Neural cell (in vitro differentiated cells): ENCODE measurements around the gene LIF. TPM values are rescaled to one million over a fixed set of nuclear protein-coding genes. Genes with fewer than 3 reads are reported as not detected.

Experiments
- H2AFZ ChIP-seq: fragments of 200-600, 300-800 bp; sonication (generic), shearing (Covaris generic); 2 replicates; pipeline ENCODE4 v1.6.0; 2014; ENCODE audit warnings: low read depth, mild to moderate bottlenecking, antibody characterized with exemption, low read length, moderate library complexity
- H3F3A ChIP-seq: fragments of 200-600 bp; shearing (Covaris generic); 2 replicates; pipeline ENCODE4 v1.6.1; 2016; ENCODE audit warnings: mild to moderate bottlenecking, moderate library complexity, mixed read lengths, antibody characterized with exemption, low read length; ENCODE audit not compliant: insufficient read depth, poor library complexity, severe bottlenecking
- H3K27ac ChIP-seq: fragments of 200-600, 300-800 bp; sonication (generic), shearing (Covaris generic); 2 replicates; pipeline ENCODE4 v1.5.1; 2014; ENCODE audit warnings: mild to moderate bottlenecking, low read length, moderate library complexity
- H3K27me3 ChIP-seq: fragments of 300-800, 200-600 bp; sonication (generic), shearing (Covaris generic); 2 replicates; pipeline ENCODE4 v1.6.0; 2014; ENCODE audit warnings: mild to moderate bottlenecking, low read depth, low read length, moderate library complexity; ENCODE audit not compliant: insufficient read depth
- H3K36me3 ChIP-seq: fragments of 300-800, 200-600 bp; sonication (generic), shearing (Covaris generic); 2 replicates; pipeline ENCODE4 v1.5.1; 2014; ENCODE audit warnings: mild to moderate bottlenecking, antibody characterized with exemption, low read length, moderate library complexity; ENCODE audit not compliant: insufficient read depth
- H3K4me2 ChIP-seq: fragments of 300-800, 200-600 bp; sonication (generic), shearing (Covaris generic); 2 replicates; pipeline ENCODE4 v1.6.0; 2014; ENCODE audit warnings: mild to moderate bottlenecking, low read length
- H3K4me3 ChIP-seq: fragments of 300-800, 200-600 bp; sonication (generic), shearing (Covaris generic); 2 replicates; pipeline ENCODE4 v1.5.1; 2014; ENCODE audit warnings: mild to moderate bottlenecking, low read length, moderate library complexity
- H3K79me2 ChIP-seq: fragments of 200-600 bp; shearing (Covaris generic); replicated peaks from 2 replicates; pipeline ENCODE4 v1.6.0; 2014; ENCODE audit warnings: mild to moderate bottlenecking, low read length, moderate library complexity; ENCODE audit not compliant: insufficient read depth
- H3K9ac ChIP-seq: fragments of 300-800, 200-600 bp; sonication (generic), shearing (Covaris generic); 2 replicates; pipeline ENCODE4 v1.6.1; 2016; ENCODE audit warnings: mild to moderate bottlenecking, low read length, mixed read lengths
- H3K9me2 ChIP-seq: fragments of 200-600 bp; shearing (Covaris generic); 2 replicates; pipeline ENCODE4 v1.6.1; 2016; ENCODE audit warnings: mild to moderate bottlenecking, low read length, mixed read lengths; ENCODE audit not compliant: insufficient read depth
- H3K9me3 ChIP-seq: fragments of 200-600, 300-800 bp; sonication (generic), shearing (Covaris generic); 2 replicates; pipeline ENCODE4 v1.6.1; 2016; ENCODE audit warnings: mild to moderate bottlenecking, mixed run types, low read length, moderate library complexity, mixed read lengths
- H4K20me1 ChIP-seq: fragments of 200-600 bp; shearing (Covaris generic); 2 replicates; pipeline ENCODE4 v1.6.1; 2016; ENCODE audit warnings: mild to moderate bottlenecking, mixed run types; ENCODE audit not compliant: insufficient read depth
- EP300 ChIP-seq: fragments of 450-650 bp; conservative IDR thresholded peaks from 2 replicates; pipeline ENCODE4 v1.6.1; 2014; ENCODE audit warnings: antibody characterized with exemption, mild to moderate bottlenecking, moderate library complexity; ENCODE audit not compliant: poor library complexity, severe bottlenecking
- EZH2 ChIP-seq: fragments of 200-600, 300-800 bp; shearing (Covaris generic), sonication (generic); IDR thresholded peaks from 2 replicates; pipeline ENCODE4 v1.6.1; 2014; ENCODE audit warnings: antibody characterized with exemption, low read length, borderline replicate concordance, mild to moderate bottlenecking; ENCODE audit not compliant: insufficient read depth, poor library complexity, severe bottlenecking
- MXI1 ChIP-seq: fragments of 450-650 bp; conservative IDR thresholded peaks from 2 replicates; pipeline ENCODE4 v1.6.1; 2014; ENCODE audit warnings: antibody characterized with exemption, mild to moderate bottlenecking; ENCODE audit not compliant: poor library complexity, severe bottlenecking
- POLR2AphosphoS5 ChIP-seq: IDR thresholded peaks from 2 replicates; pipeline ENCODE4 v1.6.1; 2012
- RAD21 ChIP-seq: fragments of 450-650 bp; conservative IDR thresholded peaks from 2 replicates; pipeline ENCODE4 v1.6.1; 2014; ENCODE audit warnings: antibody characterized with exemption, mild to moderate bottlenecking, moderate library complexity
- SMC3 ChIP-seq: fragments of 450-650 bp; conservative IDR thresholded peaks from 2 replicates; pipeline ENCODE4 v1.6.1; 2014; ENCODE audit warnings: antibody characterized with exemption, mild to moderate bottlenecking, moderate library complexity; ENCODE audit not compliant: poor library complexity
- TAF1 ChIP-seq: IDR thresholded peaks from 2 replicates; pipeline ENCODE4 v1.6.1; 2012; ENCODE audit warnings: low read depth
- polyA plus RNA-seq: library from polyadenylated mRNA; depleted of rRNA; stranded (reverse); fragments of >200 nt; gene quantifications from 2 replicates; pipeline ENCODE4 v1.2.3, GENCODE V29; 2014
- TF ChIP-seq, protein P1 (sequence below): IDR thresholded peaks from 2 replicates; pipeline ENCODE4 v1.6.1; 2012; ENCODE audit warnings: borderline replicate concordance
- TF ChIP-seq, protein P2 (sequence below): fragments of 450-650 bp; IDR thresholded peaks from 2 replicates; pipeline ENCODE4 v1.5.1; 2014; ENCODE audit warnings: antibody characterized with exemption, mild to moderate bottlenecking, moderate library complexity; ENCODE audit not compliant: poor library complexity, severe bottlenecking

LIF gene
- polyA plus RNA-seq, 1 donor from 2014 or later: 0.05 TPM

DNA sequence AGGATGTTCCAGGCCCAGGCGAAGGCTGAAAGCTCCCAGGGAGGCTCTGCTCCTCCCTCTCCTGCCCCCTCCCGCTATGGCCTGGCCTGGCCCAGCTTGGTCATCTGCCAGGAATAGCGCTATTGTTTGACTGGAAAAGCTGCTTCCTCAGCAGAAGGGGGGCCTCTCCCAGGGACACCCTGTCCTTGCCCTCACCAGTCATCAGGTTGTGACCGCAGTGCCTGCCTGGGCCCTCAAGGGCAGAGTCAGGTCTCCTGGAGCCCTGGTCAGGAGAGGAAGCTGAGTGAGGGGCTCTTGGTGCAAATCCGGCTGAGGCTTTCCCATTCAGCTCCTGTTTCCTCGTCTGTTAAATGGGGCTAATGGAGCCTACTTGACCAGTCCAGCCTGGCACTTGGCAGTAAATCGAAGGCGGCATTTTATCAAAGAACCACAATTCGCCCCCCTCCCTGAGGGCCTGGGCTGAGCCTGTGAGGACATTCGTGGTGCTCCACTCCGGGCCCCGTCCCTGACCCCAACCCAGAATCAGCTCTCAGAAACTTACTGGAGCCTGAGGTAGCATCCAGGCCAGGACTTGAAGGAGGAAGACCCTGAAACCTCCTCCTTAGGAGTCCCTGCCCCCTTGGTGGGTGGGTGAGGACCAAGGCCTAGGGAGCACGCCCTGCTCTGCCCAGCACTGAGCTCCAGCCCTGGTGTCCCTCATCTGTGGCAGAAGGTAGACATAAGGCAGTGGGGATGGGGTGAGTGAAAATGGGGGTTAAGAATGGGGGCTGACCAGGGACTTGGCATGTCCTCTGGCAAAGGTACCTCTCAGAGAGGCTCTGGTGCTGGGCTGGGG lies 44.7 kb upstream of the LIF start:
- Histone ChIP-seq H2AFZ (no peak overlapping the region), H3K4me2 (no peak overlapping the region), H3K36me3 (no peaks in the 10 kb centered on the region), H3K9me2 (no peaks in the 10 kb centered on the region), H3F3A (no peaks in the 10 kb centered on the region), H3K9me3 (no peaks in the 10 kb centered on the region), H3K9ac (no peak overlapping the region), H3K27ac (no peak overlapping the region), H3K27me3 (no peaks in the 10 kb centered on the region), H4K20me1 (no peaks in the 10 kb centered on the region), H3K79me2 (no peaks in the 10 kb centered on the region), H3K4me3 (no peak overlapping the region)
- TF ChIP-seq MXI1 (no peak), EZH2 (no peak), TAF1 (no peak), RAD21 (no peak), POLR2AphosphoS5 (no peak), SMC3 (no peak), EP300 (no peak)
- TF ChIP-seq, protein P1, sequence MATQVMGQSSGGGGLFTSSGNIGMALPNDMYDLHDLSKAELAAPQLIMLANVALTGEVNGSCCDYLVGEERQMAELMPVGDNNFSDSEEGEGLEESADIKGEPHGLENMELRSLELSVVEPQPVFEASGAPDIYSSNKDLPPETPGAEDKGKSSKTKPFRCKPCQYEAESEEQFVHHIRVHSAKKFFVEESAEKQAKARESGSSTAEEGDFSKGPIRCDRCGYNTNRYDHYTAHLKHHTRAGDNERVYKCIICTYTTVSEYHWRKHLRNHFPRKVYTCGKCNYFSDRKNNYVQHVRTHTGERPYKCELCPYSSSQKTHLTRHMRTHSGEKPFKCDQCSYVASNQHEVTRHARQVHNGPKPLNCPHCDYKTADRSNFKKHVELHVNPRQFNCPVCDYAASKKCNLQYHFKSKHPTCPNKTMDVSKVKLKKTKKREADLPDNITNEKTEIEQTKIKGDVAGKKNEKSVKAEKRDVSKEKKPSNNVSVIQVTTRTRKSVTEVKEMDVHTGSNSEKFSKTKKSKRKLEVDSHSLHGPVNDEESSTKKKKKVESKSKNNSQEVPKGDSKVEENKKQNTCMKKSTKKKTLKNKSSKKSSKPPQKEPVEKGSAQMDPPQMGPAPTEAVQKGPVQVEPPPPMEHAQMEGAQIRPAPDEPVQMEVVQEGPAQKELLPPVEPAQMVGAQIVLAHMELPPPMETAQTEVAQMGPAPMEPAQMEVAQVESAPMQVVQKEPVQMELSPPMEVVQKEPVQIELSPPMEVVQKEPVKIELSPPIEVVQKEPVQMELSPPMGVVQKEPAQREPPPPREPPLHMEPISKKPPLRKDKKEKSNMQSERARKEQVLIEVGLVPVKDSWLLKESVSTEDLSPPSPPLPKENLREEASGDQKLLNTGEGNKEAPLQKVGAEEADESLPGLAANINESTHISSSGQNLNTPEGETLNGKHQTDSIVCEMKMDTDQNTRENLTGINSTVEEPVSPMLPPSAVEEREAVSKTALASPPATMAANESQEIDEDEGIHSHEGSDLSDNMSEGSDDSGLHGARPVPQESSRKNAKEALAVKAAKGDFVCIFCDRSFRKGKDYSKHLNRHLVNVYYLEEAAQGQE: no peak
- TF ChIP-seq, protein P2, sequence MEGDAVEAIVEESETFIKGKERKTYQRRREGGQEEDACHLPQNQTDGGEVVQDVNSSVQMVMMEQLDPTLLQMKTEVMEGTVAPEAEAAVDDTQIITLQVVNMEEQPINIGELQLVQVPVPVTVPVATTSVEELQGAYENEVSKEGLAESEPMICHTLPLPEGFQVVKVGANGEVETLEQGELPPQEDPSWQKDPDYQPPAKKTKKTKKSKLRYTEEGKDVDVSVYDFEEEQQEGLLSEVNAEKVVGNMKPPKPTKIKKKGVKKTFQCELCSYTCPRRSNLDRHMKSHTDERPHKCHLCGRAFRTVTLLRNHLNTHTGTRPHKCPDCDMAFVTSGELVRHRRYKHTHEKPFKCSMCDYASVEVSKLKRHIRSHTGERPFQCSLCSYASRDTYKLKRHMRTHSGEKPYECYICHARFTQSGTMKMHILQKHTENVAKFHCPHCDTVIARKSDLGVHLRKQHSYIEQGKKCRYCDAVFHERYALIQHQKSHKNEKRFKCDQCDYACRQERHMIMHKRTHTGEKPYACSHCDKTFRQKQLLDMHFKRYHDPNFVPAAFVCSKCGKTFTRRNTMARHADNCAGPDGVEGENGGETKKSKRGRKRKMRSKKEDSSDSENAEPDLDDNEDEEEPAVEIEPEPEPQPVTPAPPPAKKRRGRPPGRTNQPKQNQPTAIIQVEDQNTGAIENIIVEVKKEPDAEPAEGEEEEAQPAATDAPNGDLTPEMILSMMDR: no peak

- H3K4me2 ChIP-seq: no peak overlapping the region
- no peaks in the 10 kb centered on the region for H3K9me3 ChIP-seq
- H3K9ac ChIP-seq: no peak overlapping the region
- TF ChIP-seq EZH2 (no peak), SMC3 (no peak), RAD21 (no peak), MXI1 (no peak), POLR2AphosphoS5 (no peak), EP300 (no peak), TAF1 (no peak)
- TF ChIP-seq, protein P2: no peak
- TF ChIP-seq, protein P1: no peak
- H3F3A ChIP-seq: no peaks in the 10 kb centered on the region
- H3K27ac ChIP-seq: no peak overlapping the region
- H3K27me3 ChIP-seq: no peaks in the 10 kb centered on the region
- H3K4me3 ChIP-seq: no peak overlapping the region
- H4K20me1 ChIP-seq: no peaks in the 10 kb centered on the region
- H3K9me2 ChIP-seq: no peaks in the 10 kb centered on the region
- H3K36me3 ChIP-seq: no peaks in the 10 kb centered on the region
- no peaks in the 10 kb centered on the region for H3K79me2 ChIP-seq
- H2AFZ ChIP-seq: no peak overlapping the region
Observed at GRCh38 chr22:30290342-30291057, 43.9 kb upstream of the LIF start.
